ENCODE data around the gene MTOR. TPM values are rescaled to one million over a fixed set of nuclear protein-coding genes. Genes with fewer than 3 reads are reported as not detected.
"Not testable (repeated sequence)": the region's sequence is repeated elsewhere in the genome, so short reads cannot be mapped to it uniquely, and the experiment has no call there.

The MTOR gene
- total RNA-seq, 1 donor, result 40.7 TPM

- no peak for DNase-seq (ENCODE audit: low read depth in 2 of 3, low spot score in 2 of 3)
Measured at GRCh38 chr1:11070876-11071275, 191.5 kb downstream of the MTOR start.

- DNase-seq (ENCODE audit: low read depth in 2 of 3, low spot score in 2 of 3), result no peak
Measured at GRCh38 chr1:11068600-11069473, 193.5 kb downstream of the MTOR start.

DNA sequence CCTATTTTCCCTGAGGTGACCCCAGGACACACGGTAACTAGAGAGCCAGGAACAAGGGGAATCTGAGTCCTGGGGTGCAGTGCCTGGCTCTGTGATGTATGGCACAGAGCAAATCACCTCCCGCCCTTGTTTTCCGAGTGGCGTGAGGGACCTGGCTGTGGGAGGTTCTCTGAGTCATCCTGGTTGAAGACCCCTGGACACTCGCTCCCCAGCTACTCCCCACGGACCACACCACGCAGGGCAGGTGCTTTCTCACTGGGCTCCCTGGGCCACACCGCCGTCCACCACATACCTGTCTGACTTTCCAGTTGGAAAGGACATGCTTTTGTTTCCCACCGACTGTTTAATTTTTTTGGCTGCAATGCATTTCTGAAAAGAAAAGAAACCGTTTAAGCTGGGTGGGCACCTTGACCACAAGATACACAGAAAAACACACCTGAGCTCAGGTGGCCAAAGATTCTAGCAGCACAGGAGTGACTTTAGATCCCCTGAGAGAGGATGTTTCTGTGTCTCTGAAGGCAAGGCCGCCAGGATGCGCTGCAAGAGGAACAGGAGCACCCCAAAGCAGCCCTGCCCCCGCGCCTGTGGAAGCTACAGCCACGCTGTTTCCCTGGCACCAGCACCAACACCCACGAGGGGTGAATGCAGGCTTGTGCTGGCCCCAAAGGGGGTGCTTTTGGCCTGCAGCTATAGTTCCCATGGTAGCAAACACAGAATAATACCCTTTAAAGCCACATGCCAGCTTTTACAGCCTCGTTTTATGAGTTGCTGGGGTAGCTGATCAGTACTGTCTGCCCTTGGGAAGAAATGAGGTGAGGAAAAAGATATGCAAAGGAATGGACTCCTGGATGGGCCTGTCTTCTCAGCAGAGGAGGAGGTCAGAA, 194.4 kb downstream of the MTOR start:
- no peak for DNase-seq (ENCODE audit: low read depth in 2 of 3, low spot score in 2 of 3)

GRCh38 chr1:11065796-11066195, 196.6 kb downstream of the MTOR start:
- DNase-seq (ENCODE audit: low read depth in 2 of 3, low spot score in 2 of 3), result no peak

GRCh38 chr1:11064942-11065341, 197.4 kb downstream of the MTOR start:
- no peak for DNase-seq (ENCODE audit: low read depth in 2 of 3, low spot score in 2 of 3)

GRCh38 chr1:11063937-11064537, 198.3 kb downstream of the MTOR start:
- DNase-seq (ENCODE audit: low read depth in 2 of 3, low spot score in 2 of 3), result not testable (repeated sequence)

GRCh38 chr1:11062965-11063401, 199.4 kb downstream of the MTOR start:
- DNase-seq (ENCODE audit: low read depth in 2 of 3, low spot score in 2 of 3), result no peak

- no peak for DNase-seq (ENCODE audit: low read depth in 2 of 3, low spot score in 2 of 3)
Measured at GRCh38 chr1:11061652-11062365, 200.5 kb downstream of the MTOR start.

- peak; percentile 74 to 92 (median 88) for DNase-seq (ENCODE audit: low read depth in 2 of 3, low spot score in 2 of 3)
Measured at GRCh38 chr1:11059968-11060830, 202.2 kb downstream of the MTOR start, which contains the start of gene SRM. SRM (minus strand) TSS chr1:11060018; CDS start chr1:11059943, 75 bp downstream.

DNA sequence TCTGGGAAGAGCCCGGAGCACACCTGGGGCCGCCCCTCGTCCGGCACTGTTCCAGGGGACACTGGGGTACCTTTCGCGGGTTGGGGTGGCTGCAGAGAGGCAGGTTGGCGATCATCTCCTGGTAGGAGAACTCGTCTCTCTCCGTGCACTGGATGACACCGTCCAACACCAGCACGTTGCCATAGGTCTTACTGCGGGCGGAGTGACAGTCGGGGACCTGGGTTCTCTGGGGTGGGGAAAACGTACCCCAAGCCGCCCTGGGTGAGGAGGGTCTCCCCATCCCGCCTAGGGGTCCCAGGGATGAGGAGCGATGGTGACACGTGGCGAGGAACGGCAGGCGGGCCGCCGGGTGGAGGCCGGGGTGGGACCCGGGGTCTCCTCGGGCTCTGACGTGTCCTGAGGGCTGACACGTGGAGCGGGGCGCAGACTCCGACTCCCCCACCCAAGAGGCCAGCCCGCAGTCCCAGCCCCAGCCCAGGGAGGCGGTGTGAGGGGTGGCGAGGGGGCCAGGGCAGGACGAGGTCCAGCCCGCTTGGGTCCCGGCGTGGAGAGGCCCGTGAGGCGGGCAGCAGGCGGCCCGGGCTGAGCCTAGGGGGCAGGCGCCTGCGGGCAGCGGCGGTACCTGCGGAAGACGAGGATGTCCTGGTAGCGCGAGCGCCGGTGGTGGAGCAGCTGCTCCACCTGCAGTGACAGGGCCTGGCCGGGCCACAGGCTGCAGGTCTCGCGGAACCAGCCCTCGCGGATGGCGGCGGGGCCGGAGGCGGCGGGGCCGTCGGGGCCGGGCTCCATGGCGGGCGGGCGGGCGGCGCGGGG, 203.0 kb downstream of the MTOR start:
- peak in 2 of 3 donors; percentile 29 to 38 for DNase-seq (ENCODE audit: low read depth in 2 of 3, low spot score in 2 of 3)

- no peak for DNase-seq (ENCODE audit: low read depth in 2 of 3, low spot score in 2 of 3)
Measured at GRCh38 chr1:11058595-11059154, 203.7 kb downstream of the MTOR start.

- DNase-seq (ENCODE audit: low read depth in 2 of 3, low spot score in 2 of 3), result no peak
Measured at GRCh38 chr1:11058026-11058425, 204.3 kb downstream of the MTOR start.

DNA sequence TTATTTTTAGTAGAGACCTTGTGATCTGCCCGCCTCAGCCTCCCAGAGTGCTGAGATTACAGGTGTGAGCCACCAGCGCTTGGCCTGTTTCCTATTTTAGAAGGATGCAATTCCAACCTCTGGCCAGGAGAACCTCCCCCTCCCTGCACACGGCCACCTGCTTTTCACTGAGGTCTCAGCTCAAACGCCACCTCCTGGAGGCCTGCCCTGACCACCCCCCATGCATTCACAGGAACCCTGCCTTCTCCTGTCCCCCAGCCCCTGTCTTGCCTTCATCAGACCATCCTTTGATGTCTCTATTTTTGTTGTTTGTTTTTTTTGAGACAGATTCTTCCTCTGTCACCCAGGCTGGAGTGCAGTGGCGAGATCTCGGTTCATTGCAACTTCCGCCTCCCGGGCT, 204.9 kb downstream of the MTOR start:
- no peak for DNase-seq (ENCODE audit: low read depth in 2 of 3, low spot score in 2 of 3)

Small RNA genes within 50 kb of the gene (small RNA-seq; reads per million reads assigned to genes)
- not detected for gene RNU6-291P
- gene RNU6-537P, result 0.20 reads per million
- gene RPL39P6, result not detected

Other genes starting within 250 kb of the MTOR start
- 60.9 TPM for gene TARDBP, start 249.9 kb downstream of the MTOR start, total RNA-seq
- gene MASP2, start 215.3 kb downstream of the MTOR start, total RNA-seq, result under 0.01 TPM
- gene SRM, start 202.5 kb downstream of the MTOR start, total RNA-seq, result 39.6 TPM
- 50.1 TPM for gene EXOSC10, start 162.7 kb downstream of the MTOR start, total RNA-seq
- not detected for gene ANGPTL7, start 73.2 kb downstream of the MTOR start, total RNA-seq
- 21.3 TPM for gene UBIAD1, start 10.6 kb upstream of the MTOR start, total RNA-seq
- under 0.01 TPM for gene DISP3, start 216.6 kb upstream of the MTOR start, total RNA-seq

All from hematopoietic multipotent progenitor cell (in vitro differentiated cells).